ENCODE results near the gene CORO2A. TPM values are rescaled to one million over a fixed set of nuclear protein-coding genes. Genes with fewer than 3 reads are reported as not detected.

Gene CORO2A
- total RNA-seq, 5 donors from 2014 or later (not counting 1 experiment from before 2014, with no cell fraction given) = 9.1 to 12.4 (median 10.8) TPM

- Histone ChIP-seq H3K27me3 (replicated peaks in 1 of 2; ENCODE audit: control insufficient read depth in 2 of 2, extremely low read depth in 1 of 2, insufficient read depth in 2 of 2, low read length in 1 of 2) (no peaks in the 10 kb centered on the region), H3K9me3 (no peaks in the 10 kb centered on the region), H3K4me3 (ENCODE audit: control insufficient read depth in 1 of 2, extremely low read depth in 1 of 2, low read length in 1 of 2) (no peak overlapping the region), H3K36me3 (ENCODE audit: control insufficient read depth in 2 of 2, extremely low read depth in 1 of 2, insufficient read depth in 1 of 2, low read length in 1 of 2) (peaks cover 6 to 47% of the 10 kb centered on the region in 2 donors), H3K4me1 (ENCODE audit: control insufficient read depth in 1 of 2, extremely low read depth in 1 of 2, insufficient read depth in 2 of 2, low read length in 2 of 2) (peaks cover 51 to 94% of the 10 kb centered on the region in 2 experiments), H3K27ac (ENCODE audit: low read length) (peak overlapping the region; percentile 77)
- Mint-ChIP-seq H3K27me3 (no peaks in the 10 kb centered on the region), H3K9me3 (no peaks in the 10 kb centered on the region), H3K27ac (peak overlapping the region; percentile 95 to 99), H3K36me3 (peaks cover 49% of the 10 kb centered on the region), H3K4me3 (peak overlapping the region in 2 of 3 donors; percentile 21 to 70), H3K4me1 (peaks cover 79 to 93% (median 82%) of the 10 kb centered on the region in 3 donors)
- CTCF ChIA-PET = interaction anchor here in 1 of 2 donors (3.7 kb wide), 1 partner anchor 19 kb away, joined by 28 read pairs; the partner anchor contains the start of gene TRIM14
- ATAC-seq (replicated peaks in 1 of 4) (no peak), DNase-seq (no peak)
- WGBS (ENCODE audit: insufficient coverage) = no CpG with 5 or more reads among the region's 2 CpGs
- POLR2A ChIA-PET = interaction anchor here in 1 of 2 donors (0.5 kb wide), 1 partner anchor 156 kb away, joined by 5 read pairs; the partner anchor contains the start of gene TBC1D2
Observed at GRCh38 chr9:98099346-98099745, 93.1 kb downstream of the CORO2A start.

- ChIA-PET CTCF (interaction anchor here in 1 of 2 donors (0.6 to 1.1 kb wide), 3 partner anchors 20 to 195 kb away, joined by 3 to 5 read pairs (median 4); no protein-coding TSS in a partner anchor), POLR2A (interaction anchor here (0.6 to 0.9 kb wide), 4 partner anchors 10 to 395 kb away, joined by 3 to 4 read pairs (median 3); no protein-coding TSS in a partner anchor)
- peak overlapping the region; percentile 59 for H3K27ac ChIP-seq (ENCODE audit: low read length)
- Mint-ChIP-seq H3K4me1 (peaks cover 78 to 92% (median 79%) of the 10 kb centered on the region in 3 donors), H3K36me3 (peaks cover 56% of the 10 kb centered on the region), H3K9me3 (no peaks in the 10 kb centered on the region), H3K4me3 (peak overlapping the region in 1 of 3 donors; percentile 54), H3K27ac (peak overlapping the region; percentile 85 to 99), H3K27me3 (no peaks in the 10 kb centered on the region)
- H3K27me3 ChIP-seq (replicated peaks in 1 of 2; ENCODE audit: control insufficient read depth in 2 of 2, extremely low read depth in 1 of 2, insufficient read depth in 2 of 2, low read length in 1 of 2) = no peaks in the 10 kb centered on the region
- no peak for ATAC-seq (replicated peaks in 1 of 4)
- H3K36me3 ChIP-seq (ENCODE audit: control insufficient read depth in 2 of 2, extremely low read depth in 1 of 2, insufficient read depth in 1 of 2, low read length in 1 of 2) = peaks cover 10 to 59% of the 10 kb centered on the region in 2 donors
- DNase-seq = peak in 10 of 35 experiments; percentile 13 to 69 (median 26)
- peaks cover 39 to 95% of the 10 kb centered on the region in 2 experiments for H3K4me1 ChIP-seq (ENCODE audit: control insufficient read depth in 1 of 2, extremely low read depth in 1 of 2, insufficient read depth in 2 of 2, low read length in 2 of 2)
- H3K9me3 ChIP-seq = no peaks in the 10 kb centered on the region
- no peak overlapping the region for H3K4me3 ChIP-seq (ENCODE audit: control insufficient read depth in 1 of 2, extremely low read depth in 1 of 2, low read length in 1 of 2)
- WGBS (ENCODE audit: insufficient coverage) = 27% methylated on average over 4 of the region's 4 CpGs
Observed at GRCh38 chr9:98097836-98098235, 94.6 kb downstream of the CORO2A start.

- Histone ChIP-seq H3K27ac (ENCODE audit: low read length) (no peak overlapping the region), H3K36me3 (ENCODE audit: control insufficient read depth in 2 of 2, extremely low read depth in 1 of 2, insufficient read depth in 1 of 2, low read length in 1 of 2) (peaks cover 13 to 59% of the 10 kb centered on the region in 2 donors), H3K4me1 (ENCODE audit: control insufficient read depth in 1 of 2, extremely low read depth in 1 of 2, insufficient read depth in 2 of 2, low read length in 2 of 2) (peaks cover 26 to 86% of the 10 kb centered on the region in 2 experiments), H3K4me3 (ENCODE audit: control insufficient read depth in 1 of 2, extremely low read depth in 1 of 2, low read length in 1 of 2) (no peak overlapping the region), H3K9me3 (no peaks in the 10 kb centered on the region), H3K27me3 (replicated peaks in 1 of 2; ENCODE audit: control insufficient read depth in 2 of 2, extremely low read depth in 1 of 2, insufficient read depth in 2 of 2, low read length in 1 of 2) (no peaks in the 10 kb centered on the region)
- Mint-ChIP-seq H3K4me3 (no peak overlapping the region), H3K36me3 (peaks cover 60% of the 10 kb centered on the region), H3K4me1 (peaks cover 68 to 86% (median 73%) of the 10 kb centered on the region in 3 donors), H3K9me3 (no peaks in the 10 kb centered on the region), H3K27ac (peak overlapping the region; percentile 85 to 99), H3K27me3 (no peaks in the 10 kb centered on the region)
- 90% methylated on average over 2 of the region's 5 CpGs for WGBS (ENCODE audit: insufficient coverage)
- no peak for DNase-seq
- ATAC-seq (replicated peaks in 1 of 4) = no peak
- POLR2A ChIA-PET = no interaction called here
- CTCF ChIA-PET = no interaction called here
Observed at GRCh38 chr9:98096091-98096490, 96.3 kb downstream of the CORO2A start.

- Histone ChIP-seq H3K27ac (ENCODE audit: low read length) (no peak overlapping the region), H3K4me3 (ENCODE audit: control insufficient read depth in 1 of 2, extremely low read depth in 1 of 2, low read length in 1 of 2) (no peak overlapping the region), H3K27me3 (replicated peaks in 1 of 2; ENCODE audit: control insufficient read depth in 2 of 2, extremely low read depth in 1 of 2, insufficient read depth in 2 of 2, low read length in 1 of 2) (no peaks in the 10 kb centered on the region), H3K4me1 (ENCODE audit: control insufficient read depth in 1 of 2, extremely low read depth in 1 of 2, insufficient read depth in 2 of 2, low read length in 2 of 2) (peaks cover 20 to 82% of the 10 kb centered on the region in 2 experiments), H3K9me3 (no peaks in the 10 kb centered on the region), H3K36me3 (ENCODE audit: control insufficient read depth in 2 of 2, extremely low read depth in 1 of 2, insufficient read depth in 1 of 2, low read length in 1 of 2) (peaks cover 13 to 59% of the 10 kb centered on the region in 2 donors)
- H3K4me3 Mint-ChIP-seq = no peak overlapping the region
- POLR2A ChIA-PET = no interaction called here
- no peak for DNase-seq
- no peaks in the 10 kb centered on the region for H3K27me3 Mint-ChIP-seq
- peaks cover 67 to 83% (median 71%) of the 10 kb centered on the region in 3 donors for H3K4me1 Mint-ChIP-seq
- no peaks in the 10 kb centered on the region for H3K9me3 Mint-ChIP-seq
- peak overlapping the region; percentile 69 to 73 for H3K27ac Mint-ChIP-seq
- no CpG with 5 or more reads among the region's 7 CpGs for WGBS (ENCODE audit: insufficient coverage)
- CTCF ChIA-PET = no interaction called here
- no peak for ATAC-seq (replicated peaks in 1 of 4)
- H3K36me3 Mint-ChIP-seq = peaks cover 60% of the 10 kb centered on the region
Observed at GRCh38 chr9:98095401-98095800, 97.0 kb downstream of the CORO2A start.

- Mint-ChIP-seq H3K36me3 (peaks cover 62% of the 10 kb centered on the region), H3K27ac (peak overlapping the region; percentile 78 to 84), H3K4me3 (no peak overlapping the region), H3K4me1 (peaks cover 65 to 83% (median 71%) of the 10 kb centered on the region in 3 donors), H3K27me3 (no peaks in the 10 kb centered on the region), H3K9me3 (no peaks in the 10 kb centered on the region)
- DNase-seq = no peak
- no peaks in the 10 kb centered on the region for H3K27me3 ChIP-seq (replicated peaks in 1 of 2; ENCODE audit: control insufficient read depth in 2 of 2, extremely low read depth in 1 of 2, insufficient read depth in 2 of 2, low read length in 1 of 2)
- ATAC-seq (replicated peaks in 1 of 4) = no peak
- H3K4me3 ChIP-seq (ENCODE audit: control insufficient read depth in 1 of 2, extremely low read depth in 1 of 2, low read length in 1 of 2) = no peak overlapping the region
- H3K36me3 ChIP-seq (ENCODE audit: control insufficient read depth in 2 of 2, extremely low read depth in 1 of 2, insufficient read depth in 1 of 2, low read length in 1 of 2) = peaks cover 13 to 63% of the 10 kb centered on the region in 2 donors
- no peak overlapping the region for H3K27ac ChIP-seq (ENCODE audit: low read length)
- ChIA-PET POLR2A (no interaction called here), CTCF (no interaction called here)
- H3K9me3 ChIP-seq = no peaks in the 10 kb centered on the region
- H3K4me1 ChIP-seq (ENCODE audit: control insufficient read depth in 1 of 2, extremely low read depth in 1 of 2, insufficient read depth in 2 of 2, low read length in 2 of 2) = peaks cover 14 to 78% of the 10 kb centered on the region in 2 experiments
- WGBS (ENCODE audit: insufficient coverage) = 94% methylated on average over 13 of the region's 16 CpGs
Observed at GRCh38 chr9:98094851-98095250, 97.6 kb downstream of the CORO2A start.

- Histone ChIP-seq H3K4me3 (ENCODE audit: control insufficient read depth in 1 of 2, extremely low read depth in 1 of 2, low read length in 1 of 2) (no peak overlapping the region), H3K36me3 (ENCODE audit: control insufficient read depth in 2 of 2, extremely low read depth in 1 of 2, insufficient read depth in 1 of 2, low read length in 1 of 2) (peaks cover 13 to 63% of the 10 kb centered on the region in 2 donors), H3K9me3 (no peaks in the 10 kb centered on the region), H3K27me3 (replicated peaks in 1 of 2; ENCODE audit: control insufficient read depth in 2 of 2, extremely low read depth in 1 of 2, insufficient read depth in 2 of 2, low read length in 1 of 2) (no peaks in the 10 kb centered on the region), H3K4me1 (ENCODE audit: control insufficient read depth in 1 of 2, extremely low read depth in 1 of 2, insufficient read depth in 2 of 2, low read length in 2 of 2) (peaks cover 9 to 74% of the 10 kb centered on the region in 2 experiments), H3K27ac (ENCODE audit: low read length) (no peak overlapping the region)
- H3K36me3 Mint-ChIP-seq = peaks cover 64% of the 10 kb centered on the region
- H3K9me3 Mint-ChIP-seq = no peaks in the 10 kb centered on the region
- ATAC-seq (replicated peaks in 1 of 4) (no peak), DNase-seq (no peak)
- peak overlapping the region in 1 of 3 donors; percentile 42 for H3K4me3 Mint-ChIP-seq
- H3K27me3 Mint-ChIP-seq = no peaks in the 10 kb centered on the region
- H3K4me1 Mint-ChIP-seq = peaks cover 62 to 81% (median 72%) of the 10 kb centered on the region in 3 donors
- H3K27ac Mint-ChIP-seq = peak overlapping the region; percentile 78 to 84
- ChIA-PET POLR2A (no interaction called here), CTCF (no interaction called here)
- WGBS (ENCODE audit: insufficient coverage) = 92% methylated on average over 4 of the region's 4 CpGs
Observed at GRCh38 chr9:98094316-98094715, 98.1 kb downstream of the CORO2A start.
